Activated T-cell treated with anti-CD3 and anti-CD28 coated beads for 4 hours (primary cell): ENCODE results near the gene OVOL1.

Experiments
- DNase-seq: peaks from one replicate; pipeline ENCODE4 v3.0.0-alpha.2; 2020

The OVOL1 gene

DNA sequence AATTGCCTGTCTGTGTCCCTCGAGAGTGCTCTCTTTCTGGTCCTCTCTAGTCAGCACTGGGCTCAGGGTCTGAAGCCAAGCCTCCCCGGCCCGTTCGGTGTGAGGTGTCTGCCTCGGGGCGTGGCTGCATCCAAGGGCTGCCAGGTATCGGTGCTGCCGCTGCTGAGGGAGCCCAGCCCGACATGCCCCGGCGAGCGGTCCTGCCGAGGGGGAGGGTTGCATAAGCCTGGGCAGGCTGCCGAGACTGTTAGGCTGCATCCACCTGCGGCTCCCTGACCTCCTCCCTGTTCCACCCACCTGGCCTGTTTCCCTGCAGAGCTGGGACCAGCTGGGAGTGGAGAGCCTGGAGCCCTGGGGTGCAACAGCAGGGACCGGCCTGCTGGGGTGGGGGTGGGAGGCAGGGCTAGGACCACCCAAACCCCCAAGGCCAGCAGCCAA lies 6.3 kb downstream of the OVOL1 start:
- no peak for DNase-seq

- no peak for DNase-seq
Observed at GRCh38 chr11:65793625-65794400, 7.0 kb downstream of the OVOL1 start.

DNA sequence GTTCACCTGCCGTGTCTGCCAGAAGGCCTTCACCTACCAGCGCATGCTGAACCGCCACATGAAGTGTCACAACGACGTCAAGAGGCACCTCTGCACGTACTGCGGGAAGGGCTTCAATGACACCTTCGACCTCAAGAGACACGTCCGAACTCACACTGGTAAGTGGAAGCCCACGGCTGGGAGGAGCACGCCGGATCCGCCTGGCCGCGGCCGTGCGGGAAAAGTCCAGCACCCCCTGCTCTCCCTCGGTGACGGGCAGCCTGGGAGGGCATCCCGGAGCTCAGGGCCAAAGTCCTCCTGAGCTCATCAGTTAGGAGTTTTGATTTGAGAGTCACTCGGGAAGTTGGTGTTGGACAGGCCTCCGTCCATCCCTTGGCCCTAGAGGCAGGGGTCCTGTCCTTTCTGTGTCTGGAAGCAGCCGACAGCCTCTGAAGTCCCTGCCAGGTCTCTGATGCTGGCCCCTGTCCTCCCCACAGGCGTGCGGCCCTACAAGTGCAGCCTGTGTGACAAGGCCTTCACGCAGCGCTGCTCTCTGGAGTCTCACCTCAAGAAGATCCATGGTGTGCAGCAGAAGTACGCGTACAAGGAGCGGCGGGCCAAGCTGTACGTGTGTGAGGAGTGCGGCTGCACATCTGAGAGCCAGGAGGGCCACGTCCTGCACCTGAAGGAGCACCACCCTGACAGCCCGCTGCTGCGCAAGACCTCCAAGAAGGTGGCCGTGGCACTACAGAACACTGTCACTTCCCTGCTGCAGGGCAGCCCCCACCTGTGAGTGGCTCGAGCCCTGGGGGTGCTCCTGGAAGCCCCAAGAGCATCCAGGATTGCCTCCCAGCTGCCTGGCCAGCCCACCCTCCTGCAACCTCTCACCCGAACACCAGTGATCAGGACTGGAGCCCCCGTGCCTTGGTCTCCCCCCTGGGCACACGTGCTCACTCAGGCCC lies 8.0 kb downstream of the OVOL1 start:
- DNase-seq, result no peak

DNA sequence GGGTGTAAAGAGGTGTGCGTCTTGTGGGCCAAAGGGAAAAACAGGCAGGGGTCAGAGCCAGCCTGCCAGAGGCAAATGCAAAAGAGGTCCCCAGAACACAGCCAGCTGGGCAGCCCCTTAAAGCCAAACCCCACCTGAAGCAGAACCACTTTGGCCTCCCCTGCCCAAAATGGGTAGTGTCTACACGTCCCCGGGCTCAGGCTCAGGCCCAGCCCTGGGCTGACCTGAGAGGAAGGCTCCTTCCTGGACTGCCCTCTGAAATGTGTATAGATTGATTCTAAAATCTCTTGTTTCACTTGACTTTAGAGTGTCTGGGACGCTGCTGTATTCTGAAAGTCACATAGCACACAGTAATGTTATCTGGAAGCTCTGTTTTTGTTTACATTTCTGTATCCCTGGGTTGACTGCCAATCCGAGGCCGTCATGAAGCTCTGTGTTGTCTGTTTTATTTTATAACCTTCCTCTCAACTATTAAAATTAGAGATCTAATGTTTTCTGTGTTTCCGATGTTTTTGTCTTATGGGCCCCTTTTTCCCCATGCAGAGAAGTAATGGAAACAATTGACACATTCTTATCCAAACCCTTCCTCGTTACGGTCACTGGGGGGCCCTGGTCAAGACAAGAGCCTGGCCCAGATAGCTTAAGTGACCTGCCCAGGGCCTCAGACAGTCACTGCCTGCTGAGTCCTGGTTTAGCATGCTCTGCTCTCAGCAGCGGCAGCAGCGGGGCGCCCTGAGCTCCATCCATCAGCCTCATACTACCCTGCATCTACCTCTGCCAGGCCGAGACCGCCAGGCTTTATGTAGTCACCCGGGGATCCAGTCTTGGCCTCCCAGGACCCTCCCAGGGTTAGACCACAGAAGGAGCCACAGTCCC lies 10.1 kb downstream of the OVOL1 start:
- DNase-seq, result no peak

DNA sequence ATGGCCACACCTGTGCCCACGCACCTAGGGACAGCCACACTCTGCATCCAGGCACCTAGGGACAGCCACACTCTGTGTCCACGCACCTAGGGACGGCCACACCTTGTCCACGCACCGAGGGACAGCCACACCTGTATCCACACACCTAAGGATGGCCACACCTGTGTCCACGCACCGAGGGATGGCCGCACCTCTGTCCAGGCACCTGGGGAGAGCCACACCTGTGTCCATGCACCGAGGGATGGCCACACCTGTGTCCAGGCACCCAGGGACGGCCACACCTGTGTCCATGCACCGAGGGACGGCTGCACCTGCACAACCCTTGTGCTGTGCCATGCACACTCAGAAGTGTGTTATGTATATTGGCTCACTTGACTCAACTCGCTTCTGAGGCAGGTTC lies 10.8 kb downstream of the OVOL1 start:
- no peak for DNase-seq

- DNase-seq, result no peak
Observed at GRCh38 chr11:65798882-65799281, 12.0 kb downstream of the OVOL1 start.

- DNase-seq, result no peak
Observed at GRCh38 chr11:65801153-65801987, 14.5 kb downstream of the OVOL1 start.

GRCh38 chr11:65802841-65803240 lies 16.0 kb downstream of the OVOL1 start:
- DNase-seq, result no peak

DNA sequence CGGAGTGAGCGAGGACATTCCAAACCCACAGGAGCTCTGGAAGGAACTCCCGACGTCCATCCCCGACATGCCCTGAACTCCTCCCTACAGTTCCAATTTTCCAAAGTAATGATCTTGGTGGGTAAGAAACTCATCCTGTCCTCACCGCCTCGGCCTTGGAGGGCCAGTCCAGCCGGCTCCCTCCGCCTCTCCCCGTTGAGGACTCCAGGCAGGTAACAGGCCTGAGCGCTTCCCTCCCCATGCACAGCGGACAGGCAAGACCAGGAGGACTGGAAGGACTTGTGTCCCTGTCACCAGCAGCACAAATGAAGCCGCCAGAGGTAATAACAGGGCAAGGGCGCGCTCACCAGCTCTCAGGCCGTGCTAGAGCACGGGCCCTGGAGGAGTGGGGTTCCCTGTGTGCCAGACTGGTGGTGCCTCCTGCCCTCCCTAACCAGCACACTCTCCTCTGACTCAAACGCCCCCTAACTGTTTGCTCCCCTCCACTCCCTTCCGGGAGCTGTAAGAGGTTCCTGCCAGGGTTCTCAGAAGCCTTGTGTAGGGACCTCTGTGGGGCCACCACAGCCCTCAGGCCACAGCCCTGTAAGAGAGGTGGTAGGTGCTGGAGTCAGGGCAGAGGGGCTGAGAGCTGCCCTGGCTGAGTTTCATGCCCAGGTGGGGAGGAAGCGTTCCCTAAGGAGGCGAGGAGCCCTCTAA lies 17.1 kb downstream of the OVOL1 start:
- no peak for DNase-seq

DNA sequence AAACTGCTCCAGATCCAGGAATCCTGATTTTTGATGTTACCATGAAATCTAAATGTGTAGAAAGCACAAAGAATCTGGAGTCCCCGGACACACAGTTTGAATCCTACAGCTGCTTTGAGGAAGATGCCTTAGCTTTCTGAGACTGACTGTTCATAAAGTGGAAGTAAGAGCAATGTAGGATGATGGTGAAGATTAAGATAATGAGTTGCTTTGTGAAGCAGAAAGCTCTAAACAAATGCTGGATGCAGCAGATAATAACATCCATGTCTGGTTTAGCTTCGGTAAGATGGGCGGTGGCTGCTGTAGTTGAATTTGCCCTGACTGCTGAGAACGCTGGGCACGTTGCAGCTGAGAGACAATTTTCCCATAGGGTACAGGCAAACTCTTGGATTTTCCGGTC lies 20.1 kb downstream of the OVOL1 start:
- no peak for DNase-seq

GRCh38 chr11:65808744-65809341 lies 22.0 kb downstream of the OVOL1 start:
- DNase-seq, result no peak

DNA sequence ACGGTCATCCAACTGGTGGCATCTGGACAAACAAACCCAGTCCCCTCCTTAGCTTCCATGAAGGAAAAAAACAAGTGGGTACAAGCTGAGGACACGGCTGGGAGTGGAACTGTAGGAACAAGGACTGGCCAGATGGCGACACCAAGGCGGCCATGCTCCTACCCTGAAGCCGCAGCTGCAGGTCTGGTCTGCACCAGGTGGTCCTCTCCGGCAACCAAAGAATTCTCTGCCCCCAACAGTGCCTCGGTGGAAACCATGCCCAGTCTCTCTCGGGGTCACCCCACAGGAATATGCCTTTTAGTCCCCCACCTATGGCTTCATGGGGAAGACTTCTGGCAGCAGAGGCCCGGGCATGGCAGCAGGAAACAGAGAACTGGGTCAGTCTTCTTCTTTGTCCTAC lies 22.6 kb downstream of the OVOL1 start:
- DNase-seq, result no peak

- DNase-seq, result no peak
Observed at GRCh38 chr11:65810046-65810868, 23.4 kb downstream of the OVOL1 start.

DNA sequence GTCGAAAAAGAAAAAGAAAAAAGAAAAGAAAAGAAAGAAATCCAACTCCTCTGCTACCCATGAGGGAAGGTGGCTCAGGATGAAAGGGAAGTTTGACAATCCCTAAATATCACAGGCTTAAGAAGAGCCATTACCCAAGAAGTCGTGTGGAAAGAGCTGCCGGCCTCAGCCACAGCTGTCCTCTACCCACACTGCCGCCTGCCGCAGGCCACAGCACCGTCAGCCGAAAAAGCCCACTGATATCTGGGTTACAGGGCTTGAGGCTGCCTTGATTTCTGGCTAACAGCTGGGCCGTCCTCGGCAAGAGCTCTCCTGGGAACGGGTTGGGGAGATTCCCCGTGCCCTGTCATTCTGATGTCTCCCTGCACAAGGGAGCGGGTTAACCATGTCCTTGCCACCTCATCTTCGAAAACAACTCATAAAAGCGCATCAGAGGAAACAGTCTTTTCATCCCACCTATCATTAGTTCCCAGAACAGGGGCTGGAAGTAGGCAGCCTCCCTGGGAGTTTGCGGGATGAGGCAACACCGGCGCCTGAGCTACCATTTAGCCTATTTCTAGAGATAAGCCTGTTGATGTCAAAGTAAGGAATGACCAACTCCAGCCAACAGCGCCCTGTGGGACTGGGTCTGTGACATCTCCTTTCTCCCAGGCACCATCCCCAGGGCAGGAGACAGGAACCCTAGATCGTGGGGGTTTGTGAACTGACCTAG lies 25.1 kb downstream of the OVOL1 start:
- no peak for DNase-seq

DNA sequence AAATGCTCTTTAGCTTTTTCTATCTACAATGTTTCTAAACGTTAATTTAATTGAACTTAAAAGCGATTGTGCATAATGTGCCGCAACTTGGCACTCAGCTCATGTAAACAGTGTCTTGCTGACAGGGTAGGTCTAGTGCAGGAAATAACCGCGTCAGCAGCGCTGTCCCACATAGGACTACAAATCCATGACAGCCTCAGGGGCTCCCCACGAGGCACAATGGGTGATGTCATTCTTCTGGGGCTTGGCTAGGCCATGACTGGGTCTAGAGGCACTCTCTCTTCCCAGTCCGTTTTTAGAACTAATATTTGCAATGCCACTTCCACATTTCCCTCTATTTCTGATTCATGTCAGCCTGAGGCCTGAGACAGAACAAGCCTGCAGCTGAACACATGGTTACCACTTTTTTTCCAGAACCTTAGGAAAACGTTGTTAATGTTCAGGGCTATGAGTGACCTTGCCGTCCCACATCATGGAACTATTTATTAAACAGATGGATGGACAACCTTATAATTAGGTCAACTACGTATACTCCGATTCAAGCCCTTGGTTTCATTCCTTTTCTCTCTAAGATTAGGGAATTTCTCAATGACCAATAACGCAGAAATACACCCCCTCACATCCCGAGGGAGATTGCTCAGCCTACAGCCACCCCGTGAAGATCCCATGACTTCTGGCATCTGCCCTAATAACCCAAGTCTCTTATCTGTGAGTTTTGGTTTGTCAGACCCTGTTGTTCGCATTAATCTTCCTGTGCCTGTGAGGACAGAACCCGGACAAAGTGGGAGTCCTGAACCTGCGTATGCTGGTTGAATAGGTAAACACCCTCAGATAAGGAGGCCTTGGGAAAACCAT lies 27.5 kb downstream of the OVOL1 start:
- no peak for DNase-seq

DNA sequence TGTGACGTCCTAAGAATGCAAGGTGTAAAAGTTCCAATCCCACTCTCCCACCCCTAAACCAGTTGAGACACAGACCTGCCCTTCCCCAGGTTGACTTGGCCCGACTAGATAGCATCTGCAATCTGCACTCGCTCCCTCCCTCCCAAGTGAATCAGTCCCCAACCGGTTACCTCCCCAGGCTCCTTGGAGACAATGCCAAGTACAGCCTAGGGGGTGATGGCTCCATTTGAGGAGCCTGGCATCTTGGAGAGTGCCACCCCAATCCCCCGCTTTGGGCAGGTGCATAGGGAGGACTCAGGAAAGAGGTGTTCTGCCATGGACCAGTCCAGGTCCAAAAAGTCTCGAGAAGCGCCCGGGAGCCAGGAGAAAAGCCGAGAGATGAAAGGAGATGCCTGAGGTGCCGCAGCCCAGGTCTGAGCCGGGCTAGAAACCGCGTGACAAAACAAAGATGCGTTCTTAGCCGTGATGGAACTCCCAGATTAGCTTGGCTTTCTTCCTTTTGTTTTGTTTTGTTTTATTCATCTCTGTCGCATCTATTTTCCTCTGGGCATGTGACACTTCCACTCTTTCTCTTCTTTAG lies 28.2 kb downstream of the OVOL1 start:
- DNase-seq, result no peak

- no peak for DNase-seq
Observed at GRCh38 chr11:65816696-65817095, 29.8 kb downstream of the OVOL1 start.

DNA sequence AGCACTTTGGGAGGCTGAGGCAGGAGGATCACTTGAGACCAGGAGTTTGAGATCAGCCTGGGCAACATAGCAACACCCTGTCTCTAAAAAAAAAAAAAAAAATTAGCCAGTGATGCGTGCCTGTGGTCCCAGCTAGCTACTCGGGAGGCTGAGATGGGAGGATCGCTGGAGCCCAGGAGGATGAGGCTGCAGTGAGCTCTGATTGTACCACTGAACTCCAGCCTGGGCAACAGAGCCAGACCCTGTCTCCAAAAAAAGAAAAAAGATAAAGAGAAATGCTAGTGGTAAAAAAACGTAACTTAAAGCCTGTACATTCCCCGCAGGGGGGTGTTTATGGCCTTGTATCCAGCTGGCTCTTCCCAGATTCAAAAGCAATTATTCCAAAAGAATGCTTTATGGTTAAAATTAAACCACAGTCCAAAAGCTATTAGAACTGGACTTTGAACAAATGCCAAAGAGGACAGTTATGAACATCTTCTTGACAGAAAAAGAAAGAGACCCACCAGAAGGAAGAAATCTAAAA lies 30.5 kb downstream of the OVOL1 start:
- no peak for DNase-seq
